HepG2 (cell line): ENCODE results near the gene ZNF554. TPM values are rescaled to one million over a fixed set of nuclear protein-coding genes. Genes with fewer than 3 reads are reported as not detected.

Source experiments
- ATF1 ChIP-seq: IDR thresholded peaks from 2 replicates; pipeline ENCODE4 v1.6.1; 2016; ENCODE audit warnings: mild to moderate bottlenecking, control low read depth
- CSRNP2 ChIP-seq: sonication (generic); formaldehyde crosslinking; conservative IDR thresholded peaks from 2 replicates; pipeline ENCODE4 v1.8.0; 2022; ENCODE audit warnings: low read depth, missing genetic modification reagents
- HNF4A ChIP-seq: sonication (generic); formaldehyde crosslinking; IDR thresholded peaks from 2 replicates; pipeline ENCODE4 v1.4.0; 2020; ENCODE audit warnings: missing genetic modification reagents
- HNRNPL ChIP-seq: fragments of 200-400 bp; formaldehyde crosslinking; IDR thresholded peaks from 2 replicates; pipeline ENCODE4 v1.6.1; 2017; ENCODE audit warnings: mild to moderate bottlenecking, low read depth, low read length
- KDM3A ChIP-seq: IDR thresholded peaks from 2 replicates; pipeline ENCODE4 v1.6.1; 2018; ENCODE audit warnings: low read depth, missing compliant biosample characterization
- POLR2G ChIP-seq: fragments of 200-400 bp; formaldehyde crosslinking; IDR thresholded peaks from 2 replicates; pipeline ENCODE4 v1.6.1; 2018; ENCODE audit warnings: mild to moderate bottlenecking, low read depth, low read length, moderate library complexity
- RAD21 ChIP-seq: fragments of 450-650 bp; formaldehyde crosslinking; IDR thresholded peaks from 2 replicates; pipeline ENCODE4 v1.5.0; 2020; ENCODE audit warnings: mild to moderate bottlenecking
- SP5 ChIP-seq: IDR thresholded peaks from 2 replicates; pipeline ENCODE4 v1.6.1; 2016; ENCODE audit warnings: low read depth, borderline replicate concordance
- TARDBP ChIP-seq: sonication (generic); formaldehyde crosslinking; IDR thresholded peaks from 2 replicates; pipeline ENCODE4 v1.8.0; 2022; ENCODE audit warnings: mild to moderate bottlenecking, missing genetic modification reagents
- TBX2 ChIP-seq: sonication (generic); formaldehyde crosslinking; IDR thresholded peaks from 2 replicates; pipeline ENCODE4 v1.5.0; 2020; ENCODE audit warnings: missing genetic modification reagents, mild to moderate bottlenecking, borderline replicate concordance
- ZBTB26 ChIP-seq: IDR thresholded peaks from 2 replicates; pipeline ENCODE4 v1.6.1; 2016; ENCODE audit warnings: missing compliant biosample characterization, missing genetic modification reagents, borderline replicate concordance
- ZMYM2 ChIP-seq: sonication (generic); formaldehyde crosslinking; IDR thresholded peaks from 2 replicates; pipeline ENCODE4 v1.8.0; 2022; ENCODE audit warnings: mild to moderate bottlenecking, missing genetic modification reagents
- ZNF3 ChIP-seq: IDR thresholded peaks from 2 replicates; pipeline ENCODE4 v1.7.0; 2017; ENCODE audit warnings: inconsistent platforms
- polyA plus RNA-seq, 8 experiments: library from polyadenylated mRNA; depleted of rRNA in 3 of 8; stranded (reverse) in 7 of 8; unstranded in 1 of 8; fragments of >200 nt; fragmentation: Illumina TruSeq in 4 of 8; extraction: Trizol in 4 of 8; gene quantifications; 2 replicates each; pipeline versions ENCODE4 v1.2.1 to v1.2.3, GENCODE V29; 2011 to 2016; ENCODE audit warnings: low read depth in 4 of 8, missing spikeins in 1 of 8, mixed read lengths in 1 of 8; ENCODE audit not compliant: insufficient read depth in 1 of 8
- total RNA-seq, 5 experiments: library from RNA; depleted of rRNA; stranded (reverse); fragments of >200 nt; fragmentation: Illumina TruSeq; extraction: Trizol; gene quantifications; 2 replicates each; pipeline ENCODE4 v1.2.3, GENCODE V29; 2016; ENCODE audit warnings: low read depth in 1 of 5
- TF ChIP-seq, protein P1 (sequence below): sonication (generic); formaldehyde crosslinking; IDR thresholded peaks from 2 replicates; pipeline ENCODE4 v1.4.0; 2020; ENCODE audit warnings: mild to moderate bottlenecking, missing genetic modification reagents, borderline replicate concordance
- TF ChIP-seq, protein P2 (sequence below): sonication (generic); formaldehyde crosslinking; IDR thresholded peaks from 2 replicates; pipeline ENCODE4 v1.4.0; 2020; ENCODE audit warnings: mild to moderate bottlenecking, missing genetic modification reagents
- TF ChIP-seq, protein P3 (sequence below): sonication (generic); formaldehyde crosslinking; IDR thresholded peaks from 2 replicates; pipeline ENCODE4 v1.4.0; 2020; ENCODE audit warnings: missing genetic modification reagents, borderline replicate concordance

ZNF554 gene
- total and polyA plus RNA-seq, 2 of the 13 experiments (the other 11 are each of a cell fraction or from before 2014, with no cell fraction given) = 2.2 to 2.7 TPM

- TF ChIP-seq, protein P1, sequence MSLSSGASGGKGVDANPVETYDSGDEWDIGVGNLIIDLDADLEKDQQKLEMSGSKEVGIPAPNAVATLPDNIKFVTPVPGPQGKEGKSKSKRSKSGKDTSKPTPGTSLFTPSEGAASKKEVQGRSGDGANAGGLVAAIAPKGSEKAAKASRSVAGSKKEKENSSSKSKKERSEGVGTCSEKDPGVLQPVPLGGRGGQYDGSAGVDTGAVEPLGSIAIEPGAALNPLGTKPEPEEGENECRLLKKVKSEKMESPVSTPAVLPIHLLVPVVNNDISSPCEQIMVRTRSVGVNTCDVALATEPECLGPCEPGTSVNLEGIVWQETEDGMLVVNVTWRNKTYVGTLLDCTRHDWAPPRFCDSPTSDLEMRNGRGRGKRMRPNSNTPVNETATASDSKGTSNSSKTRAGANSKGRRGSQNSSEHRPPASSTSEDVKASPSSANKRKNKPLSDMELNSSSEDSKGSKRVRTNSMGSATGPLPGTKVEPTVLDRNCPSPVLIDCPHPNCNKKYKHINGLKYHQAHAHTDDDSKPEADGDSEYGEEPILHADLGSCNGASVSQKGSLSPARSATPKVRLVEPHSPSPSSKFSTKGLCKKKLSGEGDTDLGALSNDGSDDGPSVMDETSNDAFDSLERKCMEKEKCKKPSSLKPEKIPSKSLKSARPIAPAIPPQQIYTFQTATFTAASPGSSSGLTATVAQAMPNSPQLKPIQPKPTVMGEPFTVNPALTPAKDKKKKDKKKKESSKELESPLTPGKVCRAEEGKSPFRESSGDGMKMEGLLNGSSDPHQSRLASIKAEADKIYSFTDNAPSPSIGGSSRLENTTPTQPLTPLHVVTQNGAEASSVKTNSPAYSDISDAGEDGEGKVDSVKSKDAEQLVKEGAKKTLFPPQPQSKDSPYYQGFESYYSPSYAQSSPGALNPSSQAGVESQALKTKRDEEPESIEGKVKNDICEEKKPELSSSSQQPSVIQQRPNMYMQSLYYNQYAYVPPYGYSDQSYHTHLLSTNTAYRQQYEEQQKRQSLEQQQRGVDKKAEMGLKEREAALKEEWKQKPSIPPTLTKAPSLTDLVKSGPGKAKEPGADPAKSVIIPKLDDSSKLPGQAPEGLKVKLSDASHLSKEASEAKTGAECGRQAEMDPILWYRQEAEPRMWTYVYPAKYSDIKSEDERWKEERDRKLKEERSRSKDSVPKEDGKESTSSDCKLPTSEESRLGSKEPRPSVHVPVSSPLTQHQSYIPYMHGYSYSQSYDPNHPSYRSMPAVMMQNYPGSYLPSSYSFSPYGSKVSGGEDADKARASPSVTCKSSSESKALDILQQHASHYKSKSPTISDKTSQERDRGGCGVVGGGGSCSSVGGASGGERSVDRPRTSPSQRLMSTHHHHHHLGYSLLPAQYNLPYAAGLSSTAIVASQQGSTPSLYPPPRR = 0 out of 2 replicates have a peak, but pooled peaks have one; percentile 17
- TF ChIP-seq ATF1 (CRISPR knock-in tag) (0 out of 2 replicates have a peak, but pooled peaks have one; percentile 32), ZBTB26 (CRISPR knock-in tag) (no peak), CSRNP2 (CRISPR knock-in tag) (no peak), KDM3A (CRISPR knock-in tag) (0 out of 2 replicates have a peak, but pooled peaks have one; percentile 21), HNRNPL (no peak), ZNF3 (CRISPR knock-in tag) (no peak), TARDBP (CRISPR knock-in tag) (peak; percentile 48; the same call in 1 of the 2 replicates), ZMYM2 (CRISPR knock-in tag) (peak; percentile 18; the same call in 1 of the 2 replicates), POLR2G (peak; percentile 35; the same call in 1 of the 2 replicates), HNF4A (peak; percentile 71; the same call in 1 of the 2 replicates), SP5 (CRISPR knock-in tag) (peak; percentile 53; the same call in 1 of the 2 replicates), RAD21 (no peak), TBX2 (peak; percentile 35; the same call in 1 of the 2 replicates)
- TF ChIP-seq, protein P2, sequence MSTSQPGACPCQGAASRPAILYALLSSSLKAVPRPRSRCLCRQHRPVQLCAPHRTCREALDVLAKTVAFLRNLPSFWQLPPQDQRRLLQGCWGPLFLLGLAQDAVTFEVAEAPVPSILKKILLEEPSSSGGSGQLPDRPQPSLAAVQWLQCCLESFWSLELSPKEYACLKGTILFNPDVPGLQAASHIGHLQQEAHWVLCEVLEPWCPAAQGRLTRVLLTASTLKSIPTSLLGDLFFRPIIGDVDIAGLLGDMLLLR (CRISPR knock-in tag) = no peak
- TF ChIP-seq, protein P3, sequence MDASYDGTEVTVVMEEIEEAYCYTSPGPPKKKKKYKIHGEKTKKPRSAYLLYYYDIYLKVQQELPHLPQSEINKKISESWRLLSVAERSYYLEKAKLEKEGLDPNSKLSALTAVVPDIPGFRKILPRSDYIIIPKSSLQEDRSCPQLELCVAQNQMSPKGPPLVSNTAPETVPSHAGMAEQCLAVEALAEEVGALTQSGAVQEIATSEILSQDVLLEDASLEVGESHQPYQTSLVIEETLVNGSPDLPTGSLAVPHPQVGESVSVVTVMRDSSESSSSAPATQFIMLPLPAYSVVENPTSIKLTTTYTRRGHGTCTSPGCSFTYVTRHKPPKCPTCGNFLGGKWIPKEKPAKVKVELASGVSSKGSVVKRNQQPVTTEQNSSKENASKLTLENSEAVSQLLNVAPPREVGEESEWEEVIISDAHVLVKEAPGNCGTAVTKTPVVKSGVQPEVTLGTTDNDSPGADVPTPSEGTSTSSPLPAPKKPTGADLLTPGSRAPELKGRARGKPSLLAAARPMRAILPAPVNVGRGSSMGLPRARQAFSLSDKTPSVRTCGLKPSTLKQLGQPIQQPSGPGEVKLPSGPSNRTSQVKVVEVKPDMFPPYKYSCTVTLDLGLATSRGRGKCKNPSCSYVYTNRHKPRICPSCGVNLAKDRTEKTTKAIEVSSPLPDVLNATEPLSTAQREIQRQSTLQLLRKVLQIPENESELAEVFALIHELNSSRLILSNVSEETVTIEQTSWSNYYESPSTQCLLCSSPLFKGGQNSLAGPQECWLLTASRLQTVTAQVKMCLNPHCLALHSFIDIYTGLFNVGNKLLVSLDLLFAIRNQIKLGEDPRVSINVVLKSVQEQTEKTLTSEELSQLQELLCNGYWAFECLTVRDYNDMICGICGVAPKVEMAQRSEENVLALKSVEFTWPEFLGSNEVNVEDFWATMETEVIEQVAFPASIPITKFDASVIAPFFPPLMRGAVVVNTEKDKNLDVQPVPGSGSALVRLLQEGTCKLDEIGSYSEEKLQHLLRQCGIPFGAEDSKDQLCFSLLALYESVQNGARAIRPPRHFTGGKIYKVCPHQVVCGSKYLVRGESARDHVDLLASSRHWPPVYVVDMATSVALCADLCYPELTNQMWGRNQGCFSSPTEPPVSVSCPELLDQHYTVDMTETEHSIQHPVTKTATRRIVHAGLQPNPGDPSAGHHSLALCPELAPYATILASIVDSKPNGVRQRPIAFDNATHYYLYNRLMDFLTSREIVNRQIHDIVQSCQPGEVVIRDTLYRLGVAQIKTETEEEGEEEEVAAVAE (CRISPR knock-in tag) = 0 out of 2 replicates have a peak, but pooled peaks have one; percentile 74
Measured at GRCh38 chr19:2837430-2837829, 17.8 kb downstream of the ZNF554 start (continued).
